GM18520 (cell line): ENCODE data around the gene MYZAP.

Experiments used
- ATAC-seq: cut with Tn5 transposase; IDR thresholded peaks from one replicate; pipeline ENCODE4 v1.9.1; 2021; ENCODE audit not compliant: unreplicated experiment

Gene MYZAP

GRCh38 chr15:57655809-57656208 lies 64.1 kb downstream of the MYZAP start:
- no peak for ATAC-seq

- no peak for ATAC-seq
These were observed 64.7 kb downstream of the MYZAP start for GRCh38 chr15:57656434-57656833.

- no peak for ATAC-seq
These were observed 65.9 kb downstream of the MYZAP start for GRCh38 chr15:57657619-57658018.

DNA sequence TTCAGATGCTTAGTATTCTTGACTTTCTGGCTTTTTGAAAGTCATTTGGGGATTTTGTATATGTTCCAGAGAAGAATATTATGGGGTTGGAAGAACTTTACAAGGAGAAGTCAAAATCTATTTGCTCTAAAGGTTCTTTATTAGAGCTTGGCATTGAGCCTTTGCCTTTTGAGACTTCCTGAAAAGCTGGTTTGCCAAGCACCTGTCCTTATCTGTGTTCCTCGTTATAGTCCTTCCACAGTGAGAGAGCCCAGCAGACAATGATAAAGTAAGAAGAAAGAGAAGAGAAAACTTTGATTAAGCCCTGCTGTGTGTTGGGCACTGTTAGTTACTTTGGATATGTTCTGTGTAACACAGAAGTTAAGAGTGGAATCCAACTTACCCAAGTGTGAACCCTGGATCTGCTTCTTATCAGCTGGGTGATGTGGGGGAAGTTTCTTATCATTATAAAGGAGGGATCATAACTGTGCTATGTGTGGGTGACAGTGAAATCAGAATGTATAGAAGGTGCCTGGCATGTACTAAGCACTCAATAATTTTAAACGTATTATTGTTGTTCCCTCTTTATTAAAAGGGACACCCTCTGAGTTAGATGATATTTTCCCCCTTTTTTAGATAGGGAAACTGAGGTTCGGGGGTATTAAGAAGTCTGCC lies 70.5 kb downstream of the MYZAP start:
- ATAC-seq = no peak

GRCh38 chr15:57662802-57663201 lies 71.1 kb downstream of the MYZAP start:
- no peak for ATAC-seq

DNA sequence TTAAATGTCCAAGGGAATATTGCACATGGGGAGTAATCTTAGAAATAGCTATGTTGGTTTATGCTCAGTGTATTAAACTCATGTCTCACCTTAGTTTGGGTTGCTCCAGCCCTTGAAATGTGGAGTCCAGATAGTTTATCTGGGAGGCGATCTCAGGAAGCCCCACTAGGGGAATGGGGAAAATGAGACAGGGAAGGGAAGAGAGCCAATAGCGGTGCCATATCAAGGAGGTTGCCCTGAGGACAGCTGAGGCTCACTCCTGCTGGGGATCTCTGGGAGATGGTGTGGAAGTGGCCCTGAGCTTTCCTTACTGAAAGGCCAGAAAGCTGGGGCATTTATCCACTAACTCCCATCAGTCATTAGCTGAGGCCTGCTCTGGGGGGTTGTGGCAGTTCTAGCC lies 71.6 kb downstream of the MYZAP start:
- no peak for ATAC-seq

GRCh38 chr15:57665194-57665593 lies 73.5 kb downstream of the MYZAP start:
- ATAC-seq = no peak

DNA sequence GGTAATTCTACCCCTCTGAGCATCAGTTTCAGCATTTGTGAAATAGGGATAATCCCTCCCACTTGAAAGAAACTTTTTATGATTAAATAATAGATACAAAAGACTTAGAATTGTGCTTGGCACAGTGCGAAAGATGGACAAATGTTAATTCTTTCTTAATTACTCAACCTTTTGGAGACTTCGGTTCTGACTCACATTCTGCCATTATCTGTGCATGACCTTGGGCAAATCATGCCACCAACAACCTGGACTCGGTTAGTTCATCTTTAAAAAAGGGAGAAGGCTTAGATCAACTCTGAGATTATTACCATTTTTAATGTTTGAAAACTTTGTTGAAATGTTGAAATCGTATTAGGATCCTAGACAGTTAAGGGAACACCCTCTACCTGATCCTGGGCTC lies 74.2 kb downstream of the MYZAP start:
- ATAC-seq = no peak

DNA sequence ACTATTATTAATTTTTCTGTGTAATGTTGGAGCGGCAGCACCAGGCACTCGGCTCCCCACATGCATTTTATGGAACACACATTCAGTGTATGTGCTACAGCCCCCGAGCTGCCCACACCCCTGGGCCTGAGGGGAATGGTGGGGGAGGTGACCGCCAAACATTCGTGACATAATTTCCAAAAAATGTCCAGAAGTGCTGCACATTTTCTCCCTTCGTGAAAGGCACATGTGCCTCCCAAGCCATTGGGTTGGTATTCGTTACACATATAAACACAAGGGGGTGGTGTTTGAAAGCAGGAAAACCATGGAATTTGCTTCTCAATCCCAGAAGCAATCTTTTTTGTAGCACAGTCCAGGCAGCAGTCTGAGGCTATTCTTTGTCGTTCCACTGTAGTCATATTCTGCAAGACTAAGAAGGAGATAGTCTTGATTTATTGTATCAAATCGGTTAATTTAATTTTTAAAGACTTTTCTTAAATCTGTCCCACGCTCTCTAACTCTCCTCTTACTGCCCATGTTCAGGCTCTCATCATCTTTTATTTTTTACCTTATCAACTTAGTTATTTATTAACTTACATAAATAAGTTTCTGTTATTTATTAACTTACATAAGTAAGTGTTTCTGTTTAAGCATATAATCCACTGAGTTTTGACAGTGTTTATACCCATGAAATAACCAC lies 75.6 kb downstream of the MYZAP start:
- no peak for ATAC-seq

- ATAC-seq = no peak
These were observed 76.3 kb downstream of the MYZAP start for GRCh38 chr15:57668016-57668415.

DNA sequence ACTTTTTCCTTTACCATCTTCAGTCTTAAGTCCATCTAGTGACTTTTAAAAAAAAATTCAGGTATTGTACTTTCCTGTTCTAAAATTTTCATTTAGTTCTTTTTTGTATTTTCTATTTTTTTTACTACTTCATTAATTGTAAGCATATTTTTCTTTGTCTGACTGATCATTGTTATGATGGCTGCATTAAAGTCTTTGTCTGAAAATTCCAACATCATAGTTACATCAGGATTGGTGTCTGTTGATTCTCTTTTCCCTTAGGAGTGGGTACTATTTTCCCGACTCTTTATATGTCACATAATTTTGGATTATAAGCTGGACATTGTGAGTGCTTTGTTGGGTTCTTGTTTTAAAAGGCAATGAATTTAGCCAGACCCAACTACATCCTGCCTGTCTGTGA lies 79.9 kb downstream of the MYZAP start:
- ATAC-seq = no peak

- no peak for ATAC-seq
These were observed 83.9 kb downstream of the MYZAP start for GRCh38 chr15:57675481-57676181.

DNA sequence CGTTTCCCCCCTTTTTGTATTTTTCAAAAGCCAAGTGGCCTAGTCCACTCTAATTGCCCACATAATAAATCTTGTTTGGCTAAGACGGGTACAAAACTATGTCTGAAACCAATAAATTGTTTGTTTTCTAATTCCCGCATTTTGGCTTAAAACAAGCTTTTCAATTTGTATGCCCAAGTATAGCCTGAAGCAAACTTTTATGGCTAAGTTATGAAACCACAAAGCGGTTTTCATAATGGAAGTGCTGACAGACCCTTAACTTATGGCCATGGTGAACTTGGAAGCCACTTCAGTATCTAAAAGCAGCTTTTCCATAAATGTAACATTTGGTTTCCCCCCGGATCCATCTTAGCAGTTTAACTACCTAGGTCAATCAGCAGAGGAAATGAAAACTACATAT lies 84.9 kb downstream of the MYZAP start:
- no peak for ATAC-seq

DNA sequence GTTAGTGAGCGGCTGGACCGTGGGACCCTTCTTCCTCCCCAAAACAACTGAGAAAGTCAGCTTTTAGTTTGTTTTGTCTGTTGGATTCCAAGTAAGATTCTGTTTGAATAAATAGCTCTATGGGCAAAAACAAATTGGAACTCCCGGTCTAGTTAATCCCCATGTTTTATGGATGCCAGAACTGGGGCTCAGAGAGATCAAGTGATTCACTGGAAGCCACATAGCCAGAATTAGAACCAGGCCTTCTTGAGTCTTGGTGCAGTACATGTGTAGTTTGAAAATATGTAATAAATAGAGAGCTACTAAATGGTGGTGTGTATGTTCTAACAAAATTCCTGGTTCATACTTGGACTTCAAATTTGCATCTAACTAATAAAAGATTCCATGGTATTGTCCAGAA lies 85.5 kb downstream of the MYZAP start:
- ATAC-seq = no peak

DNA sequence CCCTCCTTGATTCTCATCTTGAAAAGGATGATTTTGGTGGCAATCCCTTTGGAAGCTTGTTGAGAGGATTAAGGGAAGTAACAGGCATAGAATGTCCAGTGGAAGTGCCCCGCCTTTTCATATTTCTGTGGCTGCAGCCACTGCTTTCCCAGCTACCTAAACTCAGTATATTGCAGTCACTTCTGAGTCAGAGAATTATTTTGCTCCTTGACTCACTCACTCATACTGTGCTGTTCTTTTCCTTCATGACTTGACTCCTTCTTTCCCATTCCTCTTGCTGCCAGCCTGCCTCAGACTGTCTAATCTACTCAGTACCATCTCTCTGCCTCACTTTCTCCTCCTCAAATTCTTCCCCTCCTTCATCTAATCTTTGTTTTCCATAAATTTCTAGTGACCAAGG lies 88.3 kb downstream of the MYZAP start:
- ATAC-seq = no peak

DNA sequence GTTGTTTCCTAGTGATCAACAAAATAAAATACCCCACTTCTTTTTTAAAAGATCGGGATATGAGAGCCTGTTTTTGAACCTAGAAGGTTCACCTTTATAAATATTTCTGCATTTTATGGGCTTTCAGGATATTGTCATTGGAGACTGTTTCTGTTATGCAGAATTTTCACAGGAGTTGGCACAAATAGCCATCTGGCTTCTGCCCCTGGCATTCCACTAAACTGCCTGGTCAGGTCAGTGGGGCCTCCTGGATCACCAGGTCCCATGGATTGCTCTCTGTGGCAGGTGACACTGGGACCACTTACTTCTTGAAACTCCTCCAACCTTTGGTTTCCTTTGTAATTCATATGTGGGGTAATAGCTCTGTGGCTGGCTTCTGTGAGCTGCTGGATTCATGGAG lies 89.3 kb downstream of the MYZAP start:
- ATAC-seq = no peak

DNA sequence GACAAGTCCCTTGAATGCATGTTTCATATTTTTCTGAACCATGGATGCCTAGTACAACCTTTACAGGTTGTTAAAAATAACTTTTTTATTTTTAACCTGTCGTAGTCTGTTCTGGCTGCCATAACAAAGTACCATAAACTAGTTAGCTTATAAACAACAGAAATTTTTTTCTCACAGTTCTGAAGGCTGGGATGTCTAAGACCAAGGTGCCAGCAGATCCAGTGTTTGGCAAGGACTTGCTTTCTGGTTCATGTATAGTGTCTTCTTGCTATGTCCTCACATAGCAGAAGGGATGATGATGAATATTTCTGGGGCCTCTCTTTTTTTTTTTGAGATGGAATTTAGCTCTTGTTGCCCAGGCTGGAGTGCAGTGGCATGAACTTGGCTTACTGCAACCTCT lies 91.8 kb downstream of the MYZAP start:
- no peak for ATAC-seq

- no peak for ATAC-seq
These were observed 92.9 kb downstream of the MYZAP start for GRCh38 chr15:57684491-57685151.

- ATAC-seq = no peak
These were observed 93.8 kb downstream of the MYZAP start for GRCh38 chr15:57685306-57686095.

DNA sequence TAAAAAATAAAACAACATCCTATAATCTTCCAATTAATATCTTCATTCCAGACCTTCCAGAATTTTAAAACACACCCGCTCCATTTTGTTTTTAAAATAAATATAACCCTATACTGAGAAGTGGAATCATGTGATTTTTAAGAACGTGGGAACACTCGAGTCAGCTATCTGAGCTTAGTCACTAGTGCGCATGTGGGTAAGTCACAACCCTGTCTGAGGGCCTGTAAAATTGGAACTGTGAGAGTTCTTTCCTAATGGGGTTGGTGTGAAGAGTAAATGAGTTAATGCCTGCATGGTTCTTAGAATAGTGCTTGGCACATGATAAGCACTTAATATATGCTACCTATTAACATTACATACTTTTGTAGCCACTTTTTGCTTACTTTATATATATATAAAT lies 95.0 kb downstream of the MYZAP start:
- no peak for ATAC-seq

- no peak for ATAC-seq
These were observed 98.8 kb downstream of the MYZAP start for GRCh38 chr15:57690341-57690966.
